HEK293 (cell line): ENCODE results near the gene LAMTOR5.

Experiments used
- CTCF ChIA-PET: fragments of 350-600 bp; formaldehyde crosslinking; extraction: SDS; loops from one replicate; lab custom pipeline; 2021; ENCODE audit warnings: antibody characterized with exemption; lab: Yijun Ruan, JAX
- POLR2A ChIA-PET: fragments of 300-600 bp; formaldehyde crosslinking; extraction: SDS; loops from one replicate; lab custom pipeline; 2020; ENCODE audit warnings: antibody characterized with exemption, inconsistent platforms; lab: Yijun Ruan, JAX
- H3K27ac ChIP-seq: fragments of 200-500 bp; sonication (Bioruptor generic); 2 replicates; pipeline ENCODE4 v1.5.1; 2014; ENCODE audit warnings: low read depth, low read length, control low read depth, inconsistent platforms; ENCODE audit errors: extremely low read depth
- H3K36me3 ChIP-seq, 2 experiments: fragments of 200-500 bp in 1 of 2; sonication (Bioruptor generic) in 1 of 2; 1 replicate in 1 of 2; 2 replicates in 1 of 2; pipeline ENCODE4 v1.5.1; 2014 to 2017; ENCODE audit warnings: inconsistent platforms in 2 of 2, low read length in 2 of 2; ENCODE audit not compliant: control insufficient read depth in 2 of 2, insufficient read depth in 1 of 2
- H3K4me1 ChIP-seq: fragments of 200-500 bp; sonication (Bioruptor generic); 2 replicates; pipeline ENCODE4 v1.5.1; 2014; ENCODE audit warnings: mild to moderate bottlenecking, low read length, inconsistent platforms; ENCODE audit not compliant: control insufficient read depth, insufficient read depth
- H3K4me3 ChIP-seq: 2 replicates; pipeline ENCODE4 v1.5.1; 2011; ENCODE audit warnings: low read depth, mild to moderate bottlenecking, control low read depth, low read length, moderate library complexity
- H3K9me3 ChIP-seq: fragments of 200-500 bp; sonication (Bioruptor generic); 2 replicates; pipeline ENCODE4 v1.5.1; 2014; ENCODE audit warnings: low read depth, low read length, inconsistent platforms; ENCODE audit not compliant: control insufficient read depth, insufficient read depth
- HOXA7 ChIP-seq: sonication (generic); formaldehyde crosslinking; IDR thresholded peaks from 2 replicates; pipeline ENCODE4 v1.8.1; 2022; ENCODE audit warnings: missing genetic modification reagents, borderline replicate concordance
- PRDM1 ChIP-seq: fragments of 450-650 bp; formaldehyde crosslinking; IDR thresholded peaks from 2 replicates; pipeline ENCODE4; 2016; ENCODE audit warnings: missing biosample characterization, missing genetic modification characterization
- TRIM28 ChIP-seq: IDR thresholded peaks from 2 replicates; pipeline ENCODE4 v1.6.1; 2011; ENCODE audit warnings: low read length, control low read depth, borderline replicate concordance
- ZBTB8A ChIP-seq: fragments of 450-650 bp; formaldehyde crosslinking; IDR thresholded peaks from 2 replicates; pipeline ENCODE4 v1.5.1; 2016; ENCODE audit warnings: missing biosample characterization, missing genetic modification characterization
- ZNF211 ChIP-seq: fragments of 450-650 bp; formaldehyde crosslinking; IDR thresholded peaks from 2 replicates; pipeline ENCODE4 v1.5.1; 2016; ENCODE audit warnings: low read depth, missing biosample characterization, missing genetic modification characterization
- ZNF549 ChIP-seq: fragments of 450-650 bp; IDR thresholded peaks from 2 replicates; pipeline ENCODE4 v1.5.1; 2018; ENCODE audit warnings: missing biosample characterization, missing genetic modification characterization, mild to moderate bottlenecking, inconsistent platforms, moderate library complexity
- ZNF624 ChIP-seq: fragments of 450-650 bp; formaldehyde crosslinking; IDR thresholded peaks from 2 replicates; pipeline ENCODE4 v1.5.1; 2017; ENCODE audit warnings: missing biosample characterization, missing genetic modification characterization
- ZNF677 ChIP-seq: fragments of 450-650 bp; IDR thresholded peaks from 2 replicates; pipeline ENCODE4 v1.5.0; 2018; ENCODE audit warnings: missing biosample characterization, mild to moderate bottlenecking, missing genetic modification characterization, moderate library complexity
- ZNF707 ChIP-seq: fragments of 450-650 bp; formaldehyde crosslinking; IDR thresholded peaks from 2 replicates; pipeline ENCODE4 v1.5.1; 2016; ENCODE audit warnings: missing biosample characterization, missing genetic modification characterization
- TF ChIP-seq, protein P1 (sequence below): fragments of 450-650 bp; formaldehyde crosslinking; IDR thresholded peaks from 2 replicates; pipeline ENCODE4 v1.5.1; 2016; ENCODE audit warnings: missing biosample characterization, missing genetic modification characterization, borderline replicate concordance
- TF ChIP-seq, protein P2 (sequence below): fragments of 450-650 bp; formaldehyde crosslinking; IDR thresholded peaks from 2 replicates; pipeline ENCODE4 v1.5.1; 2016; ENCODE audit warnings: missing biosample characterization, missing genetic modification characterization
- TF ChIP-seq, protein P3 (sequence below): fragments of 450-650 bp; formaldehyde crosslinking; IDR thresholded peaks from 2 replicates; pipeline ENCODE4 v1.5.1; 2016; ENCODE audit warnings: missing biosample characterization, missing genetic modification characterization
- TF ChIP-seq, protein P4 (sequence below): fragments of 450-650 bp; formaldehyde crosslinking; IDR thresholded peaks from 2 replicates; pipeline ENCODE4 v1.5.1; 2016; ENCODE audit warnings: missing biosample characterization, missing genetic modification characterization
- TF ChIP-seq, protein P5 (sequence below): fragments of 450-650 bp; formaldehyde crosslinking; IDR thresholded peaks from 2 replicates; pipeline ENCODE4 v1.5.1; 2016; ENCODE audit warnings: missing biosample characterization, missing genetic modification characterization
- TF ChIP-seq, protein P6 (sequence below): fragments of 450-650 bp; IDR thresholded peaks from 2 replicates; pipeline ENCODE4 v1.5.1; 2018; ENCODE audit warnings: missing biosample characterization, mild to moderate bottlenecking, missing genetic modification characterization
- TF ChIP-seq, protein P7 (sequence below): fragments of 450-650 bp; formaldehyde crosslinking; IDR thresholded peaks from 2 replicates; pipeline ENCODE4 v1.5.1; 2017; ENCODE audit warnings: missing biosample characterization, missing genetic modification characterization

Gene LAMTOR5

DNA sequence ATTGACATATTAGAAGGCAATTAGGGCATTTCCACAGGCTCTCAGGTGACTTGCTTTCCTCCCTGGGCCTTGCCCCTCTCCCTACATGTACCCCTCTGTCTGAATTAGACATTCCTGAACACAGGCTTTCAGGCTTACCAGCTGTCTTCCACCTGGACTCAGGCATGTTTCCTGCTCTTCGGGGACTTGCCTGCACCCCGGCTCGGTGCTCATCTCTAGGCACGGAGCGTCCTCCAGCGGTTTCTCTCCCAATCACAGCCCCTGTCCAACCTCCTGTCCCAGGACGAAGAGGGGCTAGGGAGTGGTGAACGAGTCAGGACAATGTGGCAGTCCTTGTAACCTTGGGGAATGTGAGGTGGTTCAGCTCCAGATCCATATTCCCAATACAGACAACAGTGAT lies 47.7 kb upstream of the LAMTOR5 start:
- Histone ChIP-seq H3K9me3 (no peaks in the 10 kb centered on the region), H3K4me3 (no peak overlapping the region), H3K27ac (no peak overlapping the region), H3K36me3 (no peaks in the 10 kb centered on the region), H3K4me1 (no peaks in the 10 kb centered on the region)
- POLR2A ChIA-PET = no interaction called here
- CTCF ChIA-PET = interaction anchor here (0.6 to 15.5 kb wide), 7 partner anchors 21 to 252 kb away, joined by 3 to 305 read pairs (median 7); no protein-coding TSS in a partner anchor
- no peak for TF ChIP-seq ZNF707
- TF ChIP-seq, protein P1, sequence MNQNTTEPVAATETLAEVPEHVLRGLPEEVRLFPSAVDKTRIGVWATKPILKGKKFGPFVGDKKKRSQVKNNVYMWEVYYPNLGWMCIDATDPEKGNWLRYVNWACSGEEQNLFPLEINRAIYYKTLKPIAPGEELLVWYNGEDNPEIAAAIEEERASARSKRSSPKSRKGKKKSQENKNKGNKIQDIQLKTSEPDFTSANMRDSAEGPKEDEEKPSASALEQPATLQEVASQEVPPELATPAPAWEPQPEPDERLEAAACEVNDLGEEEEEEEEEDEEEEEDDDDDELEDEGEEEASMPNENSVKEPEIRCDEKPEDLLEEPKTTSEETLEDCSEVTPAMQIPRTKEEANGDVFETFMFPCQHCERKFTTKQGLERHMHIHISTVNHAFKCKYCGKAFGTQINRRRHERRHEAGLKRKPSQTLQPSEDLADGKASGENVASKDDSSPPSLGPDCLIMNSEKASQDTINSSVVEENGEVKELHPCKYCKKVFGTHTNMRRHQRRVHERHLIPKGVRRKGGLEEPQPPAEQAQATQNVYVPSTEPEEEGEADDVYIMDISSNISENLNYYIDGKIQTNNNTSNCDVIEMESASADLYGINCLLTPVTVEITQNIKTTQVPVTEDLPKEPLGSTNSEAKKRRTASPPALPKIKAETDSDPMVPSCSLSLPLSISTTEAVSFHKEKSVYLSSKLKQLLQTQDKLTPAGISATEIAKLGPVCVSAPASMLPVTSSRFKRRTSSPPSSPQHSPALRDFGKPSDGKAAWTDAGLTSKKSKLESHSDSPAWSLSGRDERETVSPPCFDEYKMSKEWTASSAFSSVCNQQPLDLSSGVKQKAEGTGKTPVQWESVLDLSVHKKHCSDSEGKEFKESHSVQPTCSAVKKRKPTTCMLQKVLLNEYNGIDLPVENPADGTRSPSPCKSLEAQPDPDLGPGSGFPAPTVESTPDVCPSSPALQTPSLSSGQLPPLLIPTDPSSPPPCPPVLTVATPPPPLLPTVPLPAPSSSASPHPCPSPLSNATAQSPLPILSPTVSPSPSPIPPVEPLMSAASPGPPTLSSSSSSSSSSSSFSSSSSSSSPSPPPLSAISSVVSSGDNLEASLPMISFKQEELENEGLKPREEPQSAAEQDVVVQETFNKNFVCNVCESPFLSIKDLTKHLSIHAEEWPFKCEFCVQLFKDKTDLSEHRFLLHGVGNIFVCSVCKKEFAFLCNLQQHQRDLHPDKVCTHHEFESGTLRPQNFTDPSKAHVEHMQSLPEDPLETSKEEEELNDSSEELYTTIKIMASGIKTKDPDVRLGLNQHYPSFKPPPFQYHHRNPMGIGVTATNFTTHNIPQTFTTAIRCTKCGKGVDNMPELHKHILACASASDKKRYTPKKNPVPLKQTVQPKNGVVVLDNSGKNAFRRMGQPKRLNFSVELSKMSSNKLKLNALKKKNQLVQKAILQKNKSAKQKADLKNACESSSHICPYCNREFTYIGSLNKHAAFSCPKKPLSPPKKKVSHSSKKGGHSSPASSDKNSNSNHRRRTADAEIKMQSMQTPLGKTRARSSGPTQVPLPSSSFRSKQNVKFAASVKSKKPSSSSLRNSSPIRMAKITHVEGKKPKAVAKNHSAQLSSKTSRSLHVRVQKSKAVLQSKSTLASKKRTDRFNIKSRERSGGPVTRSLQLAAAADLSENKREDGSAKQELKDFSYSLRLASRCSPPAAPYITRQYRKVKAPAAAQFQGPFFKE = no peak
- TF ChIP-seq, protein P2, sequence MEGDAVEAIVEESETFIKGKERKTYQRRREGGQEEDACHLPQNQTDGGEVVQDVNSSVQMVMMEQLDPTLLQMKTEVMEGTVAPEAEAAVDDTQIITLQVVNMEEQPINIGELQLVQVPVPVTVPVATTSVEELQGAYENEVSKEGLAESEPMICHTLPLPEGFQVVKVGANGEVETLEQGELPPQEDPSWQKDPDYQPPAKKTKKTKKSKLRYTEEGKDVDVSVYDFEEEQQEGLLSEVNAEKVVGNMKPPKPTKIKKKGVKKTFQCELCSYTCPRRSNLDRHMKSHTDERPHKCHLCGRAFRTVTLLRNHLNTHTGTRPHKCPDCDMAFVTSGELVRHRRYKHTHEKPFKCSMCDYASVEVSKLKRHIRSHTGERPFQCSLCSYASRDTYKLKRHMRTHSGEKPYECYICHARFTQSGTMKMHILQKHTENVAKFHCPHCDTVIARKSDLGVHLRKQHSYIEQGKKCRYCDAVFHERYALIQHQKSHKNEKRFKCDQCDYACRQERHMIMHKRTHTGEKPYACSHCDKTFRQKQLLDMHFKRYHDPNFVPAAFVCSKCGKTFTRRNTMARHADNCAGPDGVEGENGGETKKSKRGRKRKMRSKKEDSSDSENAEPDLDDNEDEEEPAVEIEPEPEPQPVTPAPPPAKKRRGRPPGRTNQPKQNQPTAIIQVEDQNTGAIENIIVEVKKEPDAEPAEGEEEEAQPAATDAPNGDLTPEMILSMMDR (tag by site-specific recombination) = no peak
- no peak for TF ChIP-seq ZNF677
- TF ChIP-seq TRIM28 = no peak
- TF ChIP-seq ZNF211 (tag by site-specific recombination) = no peak
- TF ChIP-seq, protein P3, sequence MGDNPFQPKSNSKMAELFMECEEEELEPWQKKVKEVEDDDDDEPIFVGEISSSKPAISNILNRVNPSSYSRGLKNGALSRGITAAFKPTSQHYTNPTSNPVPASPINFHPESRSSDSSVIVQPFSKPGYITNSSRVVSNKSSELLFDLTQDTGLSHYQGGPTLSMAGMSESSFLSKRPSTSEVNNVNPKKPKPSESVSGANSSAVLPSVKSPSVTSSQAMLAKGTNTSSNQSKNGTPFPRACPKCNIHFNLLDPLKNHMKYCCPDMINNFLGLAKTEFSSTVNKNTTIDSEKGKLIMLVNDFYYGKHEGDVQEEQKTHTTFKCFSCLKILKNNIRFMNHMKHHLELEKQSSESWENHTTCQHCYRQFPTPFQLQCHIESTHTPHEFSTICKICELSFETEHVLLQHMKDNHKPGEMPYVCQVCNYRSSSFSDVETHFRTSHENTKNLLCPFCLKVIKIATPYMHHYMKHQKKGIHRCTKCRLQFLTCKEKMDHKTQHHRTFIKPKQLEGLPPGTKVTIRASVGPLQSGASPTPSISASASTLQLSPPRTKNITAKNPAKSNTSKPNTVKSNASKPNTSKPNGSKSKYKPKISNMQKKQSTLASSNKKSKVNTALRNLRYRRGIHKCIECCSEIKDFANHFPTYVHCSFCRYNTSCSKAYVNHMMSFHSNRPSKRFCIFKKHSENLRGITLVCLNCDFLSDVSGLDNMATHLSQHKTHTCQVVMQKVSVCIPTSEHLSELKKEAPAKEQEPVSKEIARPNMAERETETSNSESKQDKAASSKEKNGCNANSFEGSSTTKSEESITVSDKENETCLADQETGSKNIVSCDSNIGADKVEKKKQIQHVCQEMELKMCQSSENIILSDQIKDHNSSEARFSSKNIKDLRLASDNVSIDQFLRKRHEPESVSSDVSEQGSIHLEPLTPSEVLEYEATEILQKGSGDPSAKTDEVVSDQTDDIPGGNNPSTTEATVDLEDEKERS (tag by site-specific recombination) = no peak
- TF ChIP-seq, protein P4, sequence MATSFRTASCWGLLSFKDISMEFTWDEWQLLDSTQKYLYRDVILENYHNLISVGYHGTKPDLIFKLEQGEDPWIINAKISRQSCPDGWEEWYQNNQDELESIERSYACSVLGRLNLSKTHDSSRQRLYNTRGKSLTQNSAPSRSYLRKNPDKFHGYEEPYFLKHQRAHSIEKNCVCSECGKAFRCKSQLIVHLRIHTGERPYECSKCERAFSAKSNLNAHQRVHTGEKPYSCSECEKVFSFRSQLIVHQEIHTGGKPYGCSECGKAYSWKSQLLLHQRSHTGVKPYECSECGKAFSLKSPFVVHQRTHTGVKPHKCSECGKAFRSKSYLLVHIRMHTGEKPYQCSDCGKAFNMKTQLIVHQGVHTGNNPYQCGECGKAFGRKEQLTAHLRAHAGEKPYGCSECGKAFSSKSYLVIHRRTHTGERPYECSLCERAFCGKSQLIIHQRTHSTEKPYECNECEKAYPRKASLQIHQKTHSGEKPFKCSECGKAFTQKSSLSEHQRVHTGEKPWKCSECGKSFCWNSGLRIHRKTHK (tag by site-specific recombination) = no peak
- TF ChIP-seq, protein P5, sequence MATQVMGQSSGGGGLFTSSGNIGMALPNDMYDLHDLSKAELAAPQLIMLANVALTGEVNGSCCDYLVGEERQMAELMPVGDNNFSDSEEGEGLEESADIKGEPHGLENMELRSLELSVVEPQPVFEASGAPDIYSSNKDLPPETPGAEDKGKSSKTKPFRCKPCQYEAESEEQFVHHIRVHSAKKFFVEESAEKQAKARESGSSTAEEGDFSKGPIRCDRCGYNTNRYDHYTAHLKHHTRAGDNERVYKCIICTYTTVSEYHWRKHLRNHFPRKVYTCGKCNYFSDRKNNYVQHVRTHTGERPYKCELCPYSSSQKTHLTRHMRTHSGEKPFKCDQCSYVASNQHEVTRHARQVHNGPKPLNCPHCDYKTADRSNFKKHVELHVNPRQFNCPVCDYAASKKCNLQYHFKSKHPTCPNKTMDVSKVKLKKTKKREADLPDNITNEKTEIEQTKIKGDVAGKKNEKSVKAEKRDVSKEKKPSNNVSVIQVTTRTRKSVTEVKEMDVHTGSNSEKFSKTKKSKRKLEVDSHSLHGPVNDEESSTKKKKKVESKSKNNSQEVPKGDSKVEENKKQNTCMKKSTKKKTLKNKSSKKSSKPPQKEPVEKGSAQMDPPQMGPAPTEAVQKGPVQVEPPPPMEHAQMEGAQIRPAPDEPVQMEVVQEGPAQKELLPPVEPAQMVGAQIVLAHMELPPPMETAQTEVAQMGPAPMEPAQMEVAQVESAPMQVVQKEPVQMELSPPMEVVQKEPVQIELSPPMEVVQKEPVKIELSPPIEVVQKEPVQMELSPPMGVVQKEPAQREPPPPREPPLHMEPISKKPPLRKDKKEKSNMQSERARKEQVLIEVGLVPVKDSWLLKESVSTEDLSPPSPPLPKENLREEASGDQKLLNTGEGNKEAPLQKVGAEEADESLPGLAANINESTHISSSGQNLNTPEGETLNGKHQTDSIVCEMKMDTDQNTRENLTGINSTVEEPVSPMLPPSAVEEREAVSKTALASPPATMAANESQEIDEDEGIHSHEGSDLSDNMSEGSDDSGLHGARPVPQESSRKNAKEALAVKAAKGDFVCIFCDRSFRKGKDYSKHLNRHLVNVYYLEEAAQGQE (tag by site-specific recombination) = no peak
- TF ChIP-seq, protein P6, sequence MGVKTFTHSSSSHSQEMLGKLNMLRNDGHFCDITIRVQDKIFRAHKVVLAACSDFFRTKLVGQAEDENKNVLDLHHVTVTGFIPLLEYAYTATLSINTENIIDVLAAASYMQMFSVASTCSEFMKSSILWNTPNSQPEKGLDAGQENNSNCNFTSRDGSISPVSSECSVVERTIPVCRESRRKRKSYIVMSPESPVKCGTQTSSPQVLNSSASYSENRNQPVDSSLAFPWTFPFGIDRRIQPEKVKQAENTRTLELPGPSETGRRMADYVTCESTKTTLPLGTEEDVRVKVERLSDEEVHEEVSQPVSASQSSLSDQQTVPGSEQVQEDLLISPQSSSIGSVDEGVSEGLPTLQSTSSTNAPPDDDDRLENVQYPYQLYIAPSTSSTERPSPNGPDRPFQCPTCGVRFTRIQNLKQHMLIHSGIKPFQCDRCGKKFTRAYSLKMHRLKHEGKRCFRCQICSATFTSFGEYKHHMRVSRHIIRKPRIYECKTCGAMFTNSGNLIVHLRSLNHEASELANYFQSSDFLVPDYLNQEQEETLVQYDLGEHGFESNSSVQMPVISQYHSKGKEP (tag by site-specific recombination) = no peak
- no peak for TF ChIP-seq ZNF549
- no peak for TF ChIP-seq ZNF624 (tag by site-specific recombination)
- TF ChIP-seq, protein P7, sequence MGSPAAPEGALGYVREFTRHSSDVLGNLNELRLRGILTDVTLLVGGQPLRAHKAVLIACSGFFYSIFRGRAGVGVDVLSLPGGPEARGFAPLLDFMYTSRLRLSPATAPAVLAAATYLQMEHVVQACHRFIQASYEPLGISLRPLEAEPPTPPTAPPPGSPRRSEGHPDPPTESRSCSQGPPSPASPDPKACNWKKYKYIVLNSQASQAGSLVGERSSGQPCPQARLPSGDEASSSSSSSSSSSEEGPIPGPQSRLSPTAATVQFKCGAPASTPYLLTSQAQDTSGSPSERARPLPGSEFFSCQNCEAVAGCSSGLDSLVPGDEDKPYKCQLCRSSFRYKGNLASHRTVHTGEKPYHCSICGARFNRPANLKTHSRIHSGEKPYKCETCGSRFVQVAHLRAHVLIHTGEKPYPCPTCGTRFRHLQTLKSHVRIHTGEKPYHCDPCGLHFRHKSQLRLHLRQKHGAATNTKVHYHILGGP (tag by site-specific recombination) = no peak
- TF ChIP-seq HOXA7 = no peak
- no peak for TF ChIP-seq ZBTB8A (tag by site-specific recombination)
- TF ChIP-seq PRDM1 (tag by site-specific recombination) = no peak
